Measurements from ENCODE around the gene ACSM5.

ACSM5 gene
- 0 reads per million in 2 donors for total RNA-seq

- no peak for DNase-seq
These were observed at the start of gene ACSM5 for GRCh38 chr16:20409398-20410120. TSS of gene ACSM5 (plus strand) at chr16:20409534. CDS start at chr16:20411485, 1,951 bp downstream.

- no peak for DNase-seq
These were observed 49.3 kb upstream of the ACSM5 start for GRCh38 chr16:20359997-20360396.

GRCh38 chr16:20363191-20363590, 46.1 kb upstream of the ACSM5 start:
- no peak for DNase-seq

- DNase-seq: no peak
These were observed 45.3 kb upstream of the ACSM5 start for GRCh38 chr16:20364051-20364450.

- DNase-seq: no peak
These were observed 39.8 kb upstream of the ACSM5 start for GRCh38 chr16:20369452-20370054.

- no peak for DNase-seq
These were observed 36.6 kb upstream of the ACSM5 start for GRCh38 chr16:20372701-20373100.

- no peak for DNase-seq
These were observed 32.2 kb upstream of the ACSM5 start for GRCh38 chr16:20377181-20377580.

- no peak for DNase-seq
These were observed 28.6 kb upstream of the ACSM5 start for GRCh38 chr16:20380782-20381181.

- no peak for DNase-seq
These were observed 27.0 kb upstream of the ACSM5 start for GRCh38 chr16:20382202-20382948.

- DNase-seq: peak; percentile 6
These were observed 26.0 kb upstream of the ACSM5 start for GRCh38 chr16:20383106-20384029.

GRCh38 chr16:20385844-20386832, 23.2 kb upstream of the ACSM5 start:
- DNase-seq: peak; percentile 47

- DNase-seq: no peak
These were observed 21.4 kb upstream of the ACSM5 start for GRCh38 chr16:20387978-20388377.

- no peak for DNase-seq
These were observed 20.5 kb upstream of the ACSM5 start for GRCh38 chr16:20388854-20389253.

- no peak for DNase-seq
These were observed 18.3 kb upstream of the ACSM5 start for GRCh38 chr16:20391045-20391444.

GRCh38 chr16:20393801-20394577, 15.3 kb upstream of the ACSM5 start:
- no peak for DNase-seq

GRCh38 chr16:20395946-20396345, 13.4 kb upstream of the ACSM5 start:
- no peak for DNase-seq

- DNase-seq: no peak
These were observed 12.4 kb upstream of the ACSM5 start for GRCh38 chr16:20396846-20397467.

- no peak for DNase-seq
These were observed 11.8 kb upstream of the ACSM5 start for GRCh38 chr16:20397468-20398074.

GRCh38 chr16:20398603-20399002, 10.7 kb upstream of the ACSM5 start:
- DNase-seq: no peak

- DNase-seq: no peak
These were observed 10.1 kb upstream of the ACSM5 start for GRCh38 chr16:20399185-20399584.
